B cell (primary cell): ENCODE measurements around the gene DRP2. TPM values are rescaled to one million over a fixed set of nuclear protein-coding genes. Genes with fewer than 3 reads are reported as not detected.

Source experiments
- ATAC-seq: fragments of 200-7000 bp; cut with Tn5 transposase; one replicate; pipeline ENCODE4 v1.10.0; 2021; ENCODE audit warnings: low read depth, mild to moderate bottlenecking, moderate number of reproducible peaks, moderate library complexity
- CTCF ChIA-PET: fragments of 350-600 bp; sonication (Branson Sonifier 250); formaldehyde crosslinking; loops from one replicate; lab custom pipeline; 2021; ENCODE audit warnings: antibody characterized with exemption, inconsistent platforms; lab: Charles Lee
- POLR2A ChIA-PET: fragments of 350-600 bp; sonication (Branson Sonifier 250); formaldehyde crosslinking; loops from one replicate; lab custom pipeline; 2021; ENCODE audit warnings: antibody characterized with exemption; lab: Charles Lee
- DNase-seq: peaks from one replicate; pipeline ENCODE4 v3.0.0; 2013
- H2AFZ ChIP-seq: 2 replicates; pipeline ENCODE4 v1.6.1; 2012; ENCODE audit warnings: mild to moderate bottlenecking, low read depth, low read length; ENCODE audit not compliant: insufficient read depth, poor library complexity, severe bottlenecking
- H3K27ac ChIP-seq, 2 donors: 1 replicate in 1 of 2; 2 replicates in 1 of 2; pipeline ENCODE4 v1.5.1; 2012 to 2013; ENCODE audit warnings: low read length in 2 of 2, mild to moderate bottlenecking in 2 of 2, moderate library complexity in 1 of 2
- H3K27me3 ChIP-seq, 4 experiments: fragments of 200-600 bp in 1 of 4; sonication (generic) in 1 of 4; replicated peaks in 1 of 4; 1 replicate in 2 of 4; 2 replicates in 2 of 4; pipeline versions ENCODE4 v1.6.1 to v1.7.0; 2013 to 2016; ENCODE audit warnings: low read length in 3 of 4, mild to moderate bottlenecking in 2 of 4, mixed read lengths in 1 of 4, moderate library complexity in 1 of 4; ENCODE audit not compliant: insufficient read depth in 4 of 4, control insufficient read depth in 3 of 4; ENCODE audit errors: control extremely low read depth in 1 of 4
- H3K36me3 ChIP-seq, 2 experiments: replicated peaks in 1 of 2; 1 replicate in 1 of 2; 2 replicates in 1 of 2; pipeline versions ENCODE4 v1.6.1 to v1.7.1; 2013; ENCODE audit warnings: low read length in 1 of 2; ENCODE audit not compliant: insufficient read depth in 2 of 2, control insufficient read depth in 1 of 2; ENCODE audit errors: control extremely low read depth in 1 of 2, extremely low read depth in 1 of 2
- H3K4me1 ChIP-seq, 2 donors: fragments of 200-600 bp in 1 of 2; sonication (generic) in 1 of 2; 1 replicate in 1 of 2; 2 replicates in 1 of 2; pipeline versions ENCODE4 v1.5.1 to v1.6.1; 2013 to 2017; ENCODE audit warnings: low read length in 2 of 2; ENCODE audit not compliant: control insufficient read depth in 2 of 2, insufficient read depth in 2 of 2
- H3K4me2 ChIP-seq: replicated peaks from 2 replicates; pipeline ENCODE3; 2012; ENCODE audit warnings: mild to moderate bottlenecking, low read depth, low read length; ENCODE audit not compliant: poor library complexity, severe bottlenecking
- H3K4me3 ChIP-seq, 5 experiments: fragments of 200-600 bp in 1 of 5; sonication (generic) in 1 of 5; 1 replicate in 3 of 5; 2 replicates in 2 of 5; pipeline versions ENCODE4 v1.5.1 to v1.7.0; 2011 to 2016; ENCODE audit warnings: low read length in 4 of 5, mild to moderate bottlenecking in 4 of 5, low read depth in 2 of 5, control low read depth in 1 of 5, moderate library complexity in 1 of 5; ENCODE audit not compliant: insufficient read depth in 1 of 5; ENCODE audit errors: control extremely low read depth in 1 of 5, extremely low read depth in 1 of 5
- H3K79me2 ChIP-seq: fragments of 200-600 bp; sonication (generic); one replicate; pipeline ENCODE4 v1.6.0; 2016; ENCODE audit warnings: low read length; ENCODE audit not compliant: control insufficient read depth, insufficient read depth
- H3K9ac ChIP-seq: fragments of 200-600 bp; sonication (generic); 2 replicates; pipeline ENCODE4 v1.6.1; 2017; ENCODE audit warnings: mild to moderate bottlenecking, low read length, moderate library complexity
- H3K9me3 ChIP-seq, 3 donors: one replicate each; pipeline versions ENCODE4 v1.6.1 to v1.7.1; 2013; ENCODE audit warnings: low read length in 2 of 3; ENCODE audit not compliant: control insufficient read depth in 2 of 3, insufficient read depth in 1 of 3; ENCODE audit errors: control extremely low read depth in 1 of 3
- H4K20me1 ChIP-seq: 2 replicates; pipeline ENCODE4 v1.6.0; 2012; ENCODE audit warnings: mild to moderate bottlenecking, low read length; ENCODE audit not compliant: insufficient read depth, control insufficient read depth, poor library complexity, severe bottlenecking
- H3K27ac Mint-ChIP-seq: one replicate; pipeline ENCODE4 v1.8.0; 2021; ENCODE audit warnings: mixed read lengths
- H3K27me3 Mint-ChIP-seq: one replicate; pipeline ENCODE4 v1.8.0; 2021; ENCODE audit warnings: mixed read lengths
- H3K4me1 Mint-ChIP-seq: one replicate; pipeline ENCODE4 v1.8.0; 2021; ENCODE audit warnings: mixed read lengths
- H3K4me3 Mint-ChIP-seq: one replicate; pipeline ENCODE4 v1.8.0; 2021; ENCODE audit warnings: mixed read lengths
- H3K9me3 Mint-ChIP-seq: one replicate; pipeline ENCODE4 v1.8.0; 2022; ENCODE audit warnings: mixed read lengths; ENCODE audit not compliant: insufficient read depth
- CTCF ChIP-seq: fragments of 200-600 bp; IDR thresholded peaks from one replicate; pipeline ENCODE4 v1.8.0; 2022; ENCODE audit warnings: antibody characterized with exemption, mild to moderate bottlenecking
- EZH2 ChIP-seq: IDR thresholded peaks from 2 replicates; pipeline ENCODE4 v1.6.1; 2012; ENCODE audit warnings: borderline replicate concordance, low read depth, mild to moderate bottlenecking, moderate library complexity, low read length; ENCODE audit not compliant: insufficient read depth, poor library complexity, severe bottlenecking
- WGBS: methylation state at CpG from one replicate; pipeline ENCODE4 v1.1.5; 2013; ENCODE audit warnings: missing lambda C conversion rate; ENCODE audit not compliant: insufficient coverage; 5-methylcytosine and 5-hydroxymethylcytosine counted together
- intact Hi-C: fragments of 100-400 bp; cut with micrococcal nuclease; formaldehyde crosslinking; loops from one replicate; pipeline ENCODE4 v1.10.0; 2022
- polyA plus RNA-seq: library from polyadenylated mRNA; depleted of rRNA; stranded (reverse); fragments of >200 nt; gene quantifications from 2 replicates; pipeline ENCODE4 v1.2.3, GENCODE V29; 2012
- total RNA-seq, 2 donors: library from RNA; stranded (reverse); fragments of 120-200 nt in 1 of 2; gene quantifications; 1 replicate in 1 of 2; 2 replicates in 1 of 2; pipeline versions ENCODE4 v1.2.3 to v1.2.4, GENCODE V29; 2013 to 2022

DRP2 gene
- total and polyA plus RNA-seq, 2 donors (not counting 1 experiment from before 2014, with no cell fraction given), result 0.04 TPM; not detected in 1

DNA sequence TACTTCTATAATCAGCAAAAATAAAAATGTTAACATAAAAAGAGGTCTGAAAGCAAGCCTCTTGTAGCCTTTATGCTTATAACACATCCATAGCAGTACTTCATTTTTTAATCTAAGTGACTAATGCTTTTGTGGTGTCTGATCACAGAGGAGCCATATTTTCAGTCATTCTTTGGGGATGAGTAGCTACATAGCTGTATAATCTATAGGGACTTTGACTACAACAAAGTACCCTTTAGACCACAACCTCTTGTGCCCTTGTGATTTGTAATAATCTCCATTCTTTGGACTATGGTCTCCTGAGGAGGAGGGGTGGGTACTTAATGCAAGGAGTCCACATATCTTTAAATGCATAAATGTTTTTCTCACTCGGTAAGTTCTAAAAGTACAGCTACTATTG lies 9.6 kb downstream of the DRP2 start:
- no peak overlapping the region for H3K4me3 ChIP-seq
- Mint-ChIP-seq H3K4me1 (no peaks in the 10 kb centered on the region), H3K27me3 (no peaks in the 10 kb centered on the region), H3K27ac (no peak overlapping the region), H3K4me3 (no peak overlapping the region), H3K9me3 (no peaks in the 10 kb centered on the region)
- H3K27ac ChIP-seq, result no peak overlapping the region
- ATAC-seq, result no peak
- no peaks in the 10 kb centered on the region for H3K36me3 ChIP-seq
- no peaks in the 10 kb centered on the region for H4K20me1 ChIP-seq
- no peaks in the 10 kb centered on the region for H3K9me3 ChIP-seq
- no CpG with 5 or more reads among the region's 1 CpG for WGBS
- ChIA-PET CTCF (interaction anchor here (0.6 kb wide), 1 partner anchor 320 kb away, joined by 3 read pairs; no protein-coding TSS in a partner anchor), POLR2A (no interaction called here)
- no peak overlapping the region for H3K4me2 ChIP-seq
- H2AFZ ChIP-seq, result no peak overlapping the region
- TF ChIP-seq EZH2, result no peak
- no peak for TF ChIP-seq CTCF
- no peak overlapping the region for H3K9ac ChIP-seq
- intact Hi-C loops, result no loop called here
- no peaks in the 10 kb centered on the region for H3K79me2 ChIP-seq
- no peaks in the 10 kb centered on the region for H3K4me1 ChIP-seq
- no peak for DNase-seq
- H3K27me3 ChIP-seq, result no peaks in the 10 kb centered on the region

DNA sequence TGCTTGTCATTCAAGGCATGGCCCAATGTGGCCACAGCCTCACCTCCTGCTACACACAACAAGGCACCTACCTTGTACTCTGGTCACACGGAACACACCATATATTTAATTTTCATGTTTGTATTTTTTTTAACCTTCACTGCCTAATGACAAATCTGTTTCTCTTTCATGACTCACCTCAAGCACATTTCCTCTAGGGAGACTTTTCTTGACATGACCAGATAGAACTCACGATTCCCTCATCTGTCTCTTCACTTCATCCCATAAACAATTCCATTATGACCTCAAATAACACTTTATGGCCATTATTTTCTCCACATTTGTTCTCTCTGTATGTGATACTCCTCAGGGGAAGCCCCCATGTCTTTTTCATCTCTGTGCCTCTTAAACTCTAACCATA lies 11.1 kb downstream of the DRP2 start:
- intact Hi-C loops, result no loop called here
- Mint-ChIP-seq H3K4me3 (no peak overlapping the region), H3K27me3 (no peaks in the 10 kb centered on the region), H3K4me1 (no peaks in the 10 kb centered on the region), H3K27ac (no peak overlapping the region), H3K9me3 (no peaks in the 10 kb centered on the region)
- Histone ChIP-seq H3K4me1 (no peaks in the 10 kb centered on the region), H3K79me2 (no peaks in the 10 kb centered on the region), H3K4me3 (no peak overlapping the region), H3K36me3 (no peaks in the 10 kb centered on the region), H3K27ac (no peak overlapping the region), H3K4me2 (no peak overlapping the region), H3K9me3 (no peaks in the 10 kb centered on the region), H3K27me3 (no peaks in the 10 kb centered on the region), H2AFZ (no peak overlapping the region), H3K9ac (no peak overlapping the region), H4K20me1 (no peaks in the 10 kb centered on the region)
- no peak for ATAC-seq
- DNase-seq, result no peak
- no peak for TF ChIP-seq EZH2
- TF ChIP-seq CTCF, result no peak
- 100% methylated on average over 1 of the region's 2 CpGs for WGBS
- ChIA-PET CTCF (no interaction called here), POLR2A (no interaction called here)
